Activated CD8-positive, alpha-beta T cell treated with anti-CD3 and anti-CD28 coated beads, Interleukin-2, amount 10 ng/mL, durations not matched to agents 7 days and 5 days (primary cell): Measurements from ENCODE around the gene TPPP. TPM values are rescaled to one million over a fixed set of nuclear protein-coding genes. Genes with fewer than 3 reads are reported as not detected.

Source experiments
- ATAC-seq: fragments of 150-1000 bp; cut with Tn5 transposase; one replicate; pipeline ENCODE4 v1.10.0; 2021; ENCODE audit warnings: moderate library complexity
- CTCF ChIA-PET: fragments of 350-600 bp; sonication (Branson Sonifier 250); formaldehyde crosslinking; loops from one replicate; lab custom pipeline; 2021; ENCODE audit warnings: antibody characterized with exemption; lab: Charles Lee
- POLR2A ChIA-PET: fragments of 350-600 bp; sonication (Branson Sonifier 250); formaldehyde crosslinking; loops from one replicate; lab custom pipeline; 2021; ENCODE audit warnings: antibody characterized with exemption; lab: Charles Lee
- DNase-seq: peaks from one replicate; pipeline ENCODE4 v3.0.0-alpha.2; 2020
- H3K27ac Mint-ChIP-seq: one replicate; pipeline ENCODE4 v1.8.0; 2021; ENCODE audit warnings: mild to moderate bottlenecking, mixed read lengths
- H3K27me3 Mint-ChIP-seq: one replicate; pipeline ENCODE4 v1.8.0; 2021; ENCODE audit warnings: low read depth, mixed read lengths
- H3K36me3 Mint-ChIP-seq: one replicate; pipeline ENCODE4 v1.8.0; 2021; ENCODE audit warnings: low read depth, mixed read lengths
- H3K4me1 Mint-ChIP-seq: one replicate; pipeline ENCODE4 v1.8.0; 2021; ENCODE audit warnings: low read depth, mixed read lengths
- H3K4me3 Mint-ChIP-seq: one replicate; pipeline ENCODE4 v1.8.0; 2021; ENCODE audit warnings: mild to moderate bottlenecking, mixed read lengths
- H3K9me3 Mint-ChIP-seq: one replicate; pipeline ENCODE4 v1.8.0; 2022; ENCODE audit warnings: mixed read lengths; ENCODE audit not compliant: insufficient read depth
- total RNA-seq, 2 experiments: library from RNA; stranded (reverse); gene quantifications; one replicate each; pipeline ENCODE4 v1.2.3, GENCODE V29; 2021

TPPP gene
- total RNA-seq, 2 experiments from 2014 or later, result 0.08 TPM; not detected in 1

DNA sequence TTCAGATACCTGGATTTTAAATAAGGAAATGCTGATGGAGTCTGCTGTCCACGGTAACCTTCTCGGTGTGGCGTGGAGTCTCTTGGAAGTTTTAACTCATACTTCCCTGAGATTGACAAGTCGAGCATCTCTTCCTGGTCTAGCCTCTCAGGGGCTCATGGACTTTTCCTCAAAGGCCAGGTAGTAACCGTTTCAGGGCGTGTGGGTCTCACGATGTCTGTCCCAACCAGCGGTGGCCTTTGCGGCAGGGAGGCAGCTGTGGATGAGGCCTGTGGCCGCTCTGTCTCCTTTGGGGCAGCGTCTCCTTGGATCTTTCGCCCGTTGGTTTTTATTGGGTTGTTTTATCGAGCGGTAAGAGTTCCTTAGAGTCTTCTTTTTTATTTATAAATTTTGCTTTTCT lies 48.2 kb downstream of the TPPP start:
- Mint-ChIP-seq H3K9me3 (no peaks in the 10 kb centered on the region), H3K27me3 (no peaks in the 10 kb centered on the region), H3K4me3 (no peak overlapping the region), H3K36me3 (peaks cover 34% of the 10 kb centered on the region), H3K27ac (no peak overlapping the region), H3K4me1 (peaks cover 3% of the 10 kb centered on the region)
- DNase-seq (no peak), ATAC-seq (no peak)
- POLR2A ChIA-PET, result no interaction called here
- CTCF ChIA-PET, result no interaction called here

DNA sequence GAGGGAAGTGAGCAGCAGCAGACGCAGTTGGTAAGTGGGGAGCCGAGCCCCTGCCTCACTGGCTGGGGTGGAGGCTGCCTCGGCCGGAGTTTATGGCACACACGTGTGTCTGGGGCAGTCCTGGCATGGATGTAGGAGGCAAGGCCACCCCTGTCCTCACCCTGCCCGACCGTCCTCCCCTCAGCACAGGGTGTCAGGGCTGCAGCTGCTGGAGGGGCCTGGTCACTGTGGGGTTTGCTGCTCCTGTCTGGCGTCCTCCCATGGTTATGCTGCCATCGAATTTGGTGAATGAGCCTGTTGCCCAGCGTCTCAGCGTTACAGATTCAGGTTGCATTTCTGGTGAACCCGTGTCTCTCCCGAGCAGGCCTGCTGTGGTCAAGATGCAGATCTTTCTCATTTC lies 48.6 kb downstream of the TPPP start:
- ChIA-PET CTCF (no interaction called here), POLR2A (no interaction called here)
- ATAC-seq (no peak), DNase-seq (no peak)
- H3K27ac Mint-ChIP-seq, result no peak overlapping the region
- H3K9me3 Mint-ChIP-seq, result no peaks in the 10 kb centered on the region
- peaks cover 34% of the 10 kb centered on the region for H3K36me3 Mint-ChIP-seq
- no peak overlapping the region for H3K4me3 Mint-ChIP-seq
- H3K4me1 Mint-ChIP-seq, result peaks cover 3% of the 10 kb centered on the region
- no peaks in the 10 kb centered on the region for H3K27me3 Mint-ChIP-seq

DNA sequence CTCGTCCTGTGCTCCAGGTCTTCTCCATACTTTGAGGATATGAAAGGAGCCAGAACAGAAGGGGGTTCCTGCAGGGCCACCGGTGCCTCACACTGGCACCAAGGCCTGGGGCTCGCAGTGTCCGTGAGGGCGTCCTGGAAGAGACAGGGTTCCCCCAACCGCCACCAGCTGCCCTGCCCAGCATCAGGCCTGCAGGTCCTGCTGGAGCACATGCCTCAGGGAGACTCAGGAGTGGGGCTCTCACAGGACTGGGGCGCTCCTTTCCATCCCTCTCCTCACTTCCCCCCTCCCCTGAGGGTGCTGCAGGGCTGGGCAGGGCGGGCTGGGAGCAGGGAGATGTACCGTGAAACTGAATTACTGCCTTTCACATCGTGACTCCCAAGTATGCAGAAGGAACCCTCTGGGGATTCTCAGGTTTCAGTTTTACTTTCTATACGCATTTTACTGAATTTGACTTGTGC lies 49.3 kb downstream of the TPPP start:
- DNase-seq (no peak), ATAC-seq (no peak)
- CTCF ChIA-PET, result no interaction called here
- Mint-ChIP-seq H3K4me3 (no peak overlapping the region), H3K27ac (no peak overlapping the region), H3K36me3 (peaks cover 34% of the 10 kb centered on the region), H3K4me1 (peaks cover 3% of the 10 kb centered on the region), H3K9me3 (no peaks in the 10 kb centered on the region), H3K27me3 (no peaks in the 10 kb centered on the region)
- POLR2A ChIA-PET, result no interaction called here

DNA sequence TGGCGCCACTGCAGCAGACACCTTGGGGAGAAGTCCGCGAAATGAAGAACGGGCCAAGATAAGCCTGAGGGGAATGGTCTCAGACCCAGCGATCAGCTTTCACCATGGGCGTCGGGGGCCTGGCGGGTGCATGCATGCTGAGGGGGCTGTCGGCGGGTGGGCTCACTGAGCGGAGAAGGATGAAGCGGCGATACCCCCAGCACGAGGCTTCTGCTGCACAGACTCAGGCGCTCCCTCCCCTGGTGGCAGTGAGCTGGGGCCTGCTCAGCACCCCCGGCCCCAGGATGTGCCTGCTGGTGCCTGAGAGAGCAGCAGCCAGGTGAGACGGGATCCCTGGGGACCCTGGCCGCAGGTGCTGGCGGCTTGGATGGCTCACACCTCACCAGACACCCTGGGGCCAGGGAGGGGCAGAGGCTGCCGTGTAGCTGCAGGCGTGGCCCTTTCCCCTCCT lies 49.8 kb downstream of the TPPP start:
- Mint-ChIP-seq H3K9me3 (no peaks in the 10 kb centered on the region), H3K27me3 (no peaks in the 10 kb centered on the region), H3K36me3 (peaks cover 34% of the 10 kb centered on the region), H3K4me3 (no peak overlapping the region), H3K27ac (no peak overlapping the region), H3K4me1 (peaks cover 3% of the 10 kb centered on the region)
- DNase-seq (no peak), ATAC-seq (no peak)
- ChIA-PET POLR2A (no interaction called here), CTCF (no interaction called here)

DNA sequence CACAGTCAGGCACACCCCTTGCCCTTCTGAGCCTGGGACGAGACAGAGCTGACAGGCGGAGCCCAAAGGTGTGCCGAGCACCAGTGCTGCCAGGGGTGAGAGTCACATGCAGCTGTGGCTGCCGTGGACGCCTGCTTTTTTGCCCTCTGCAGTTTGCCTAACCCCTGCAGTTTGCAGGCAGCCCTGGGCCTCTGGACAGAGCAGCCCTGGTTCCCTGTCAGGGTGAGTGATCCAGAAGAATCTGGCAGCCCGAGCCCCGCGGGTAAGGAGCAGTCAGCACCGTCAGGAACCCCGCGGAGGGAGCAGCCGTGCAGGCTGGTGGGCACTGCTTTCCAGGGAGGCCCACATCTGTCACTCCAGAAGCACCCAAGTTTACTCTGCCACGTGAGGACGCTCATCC lies 50.7 kb downstream of the TPPP start:
- DNase-seq (no peak), ATAC-seq (no peak)
- H3K27me3 Mint-ChIP-seq, result no peaks in the 10 kb centered on the region
- H3K9me3 Mint-ChIP-seq, result no peaks in the 10 kb centered on the region
- peaks cover 39% of the 10 kb centered on the region for H3K36me3 Mint-ChIP-seq
- no peak overlapping the region for H3K27ac Mint-ChIP-seq
- ChIA-PET POLR2A (no interaction called here), CTCF (no interaction called here)
- peaks cover 3% of the 10 kb centered on the region for H3K4me1 Mint-ChIP-seq
- H3K4me3 Mint-ChIP-seq, result no peak overlapping the region

DNA sequence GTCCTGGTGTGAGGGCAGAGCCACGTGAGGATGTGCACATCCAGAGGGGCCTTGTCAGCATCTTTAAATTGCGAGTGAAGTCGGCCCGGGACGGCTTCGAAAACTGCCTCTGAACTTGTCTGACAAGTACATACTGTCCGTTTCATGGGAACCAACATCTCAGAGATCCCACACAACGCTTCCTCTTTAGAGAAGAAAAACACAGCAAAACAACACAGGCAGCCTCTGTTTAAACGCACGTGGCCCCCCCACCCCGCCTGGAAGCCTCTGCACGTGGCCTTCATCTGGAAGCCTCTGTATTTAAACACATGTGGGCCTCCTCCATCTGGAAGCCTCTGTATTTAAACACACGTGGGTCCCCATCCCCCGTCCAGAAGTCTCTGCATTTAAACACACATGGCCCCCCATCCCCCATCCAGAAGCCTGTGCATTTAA lies 51.8 kb downstream of the TPPP start:
- POLR2A ChIA-PET, result no interaction called here
- Mint-ChIP-seq H3K4me3 (no peak overlapping the region), H3K9me3 (no peaks in the 10 kb centered on the region), H3K27me3 (no peaks in the 10 kb centered on the region), H3K36me3 (peaks cover 43% of the 10 kb centered on the region), H3K4me1 (peaks cover 3% of the 10 kb centered on the region), H3K27ac (no peak overlapping the region)
- DNase-seq, result no peak
- no peak for ATAC-seq
- CTCF ChIA-PET, result no interaction called here

DNA sequence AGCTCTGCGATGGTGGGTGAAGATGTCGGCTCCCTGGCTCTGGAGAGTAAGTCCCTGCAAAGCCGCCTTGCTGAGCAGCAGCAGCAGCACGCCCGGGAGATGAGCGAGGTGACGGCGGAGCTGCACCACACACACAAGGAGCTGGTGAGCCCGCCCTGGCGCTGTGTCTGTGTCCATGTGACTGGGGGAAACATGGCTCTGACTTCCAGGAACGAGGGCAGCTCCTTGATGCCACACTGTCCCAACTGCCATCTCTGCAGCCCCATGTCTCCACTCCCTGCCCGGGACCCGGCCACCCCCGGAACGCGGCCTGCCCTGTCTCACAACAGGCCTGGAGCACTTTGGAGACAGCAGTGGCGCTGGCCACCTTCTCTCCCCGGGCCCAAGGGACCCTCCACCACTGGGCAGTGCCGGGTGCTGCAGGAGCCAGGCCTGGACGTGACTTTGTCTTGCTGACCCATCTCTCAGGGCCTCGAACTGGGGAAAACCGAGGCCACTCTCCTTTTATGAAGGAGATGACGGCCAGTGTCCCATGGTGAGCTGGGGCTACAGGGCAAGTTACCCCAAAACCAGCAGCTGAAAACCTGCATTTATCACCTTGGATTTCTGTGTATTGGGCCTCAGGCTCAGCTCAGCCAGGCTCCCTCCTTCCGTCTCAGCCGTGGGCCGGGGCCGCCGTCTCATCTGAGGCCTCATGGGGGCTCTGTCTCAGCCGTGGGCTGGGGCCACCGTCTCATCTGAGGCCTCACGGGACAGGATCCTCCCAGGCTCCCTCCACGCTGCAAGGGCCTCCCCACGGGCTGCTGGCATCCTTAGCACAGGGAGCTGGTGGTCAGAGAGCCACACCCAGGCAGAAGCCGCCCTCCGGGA lies 52.5 kb downstream of the TPPP start:
- POLR2A ChIA-PET, result no interaction called here
- ATAC-seq (no peak), DNase-seq (no peak)
- Mint-ChIP-seq H3K4me3 (no peak overlapping the region), H3K27ac (no peak overlapping the region), H3K36me3 (peaks cover 43% of the 10 kb centered on the region), H3K27me3 (no peaks in the 10 kb centered on the region), H3K9me3 (no peaks in the 10 kb centered on the region), H3K4me1 (peaks cover 3% of the 10 kb centered on the region)
- CTCF ChIA-PET, result no interaction called here

DNA sequence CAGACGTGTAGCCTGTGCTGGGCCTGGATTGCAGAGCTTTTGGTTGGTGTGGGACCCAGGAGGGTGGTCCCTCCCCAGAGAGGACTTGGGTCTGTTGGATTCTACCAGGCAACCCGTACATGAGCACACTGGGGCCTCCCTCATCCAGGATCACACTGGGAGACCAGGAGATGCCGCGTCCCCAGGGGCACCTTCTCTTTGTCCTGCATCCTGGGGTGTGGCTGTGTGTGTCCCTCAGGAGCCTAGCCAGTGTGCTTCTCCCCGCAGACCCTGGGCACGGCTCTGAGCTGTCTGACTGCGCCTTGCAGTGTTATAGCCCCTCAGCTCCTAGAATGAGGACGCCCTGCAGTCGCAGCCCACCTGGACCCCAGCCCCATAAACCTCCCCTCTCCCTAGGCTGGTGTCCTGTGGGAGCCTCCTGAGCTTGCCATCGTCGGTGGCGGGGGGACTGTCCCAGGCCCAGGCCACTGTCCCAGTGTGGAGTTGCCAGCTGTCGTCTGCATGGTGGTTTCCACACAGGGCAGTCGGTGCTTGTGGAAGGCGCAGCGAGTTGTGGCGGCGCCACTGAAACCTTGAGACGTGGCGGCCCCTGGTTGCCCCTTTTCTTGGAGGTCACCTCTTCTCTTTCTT lies 53.5 kb downstream of the TPPP start:
- no peaks in the 10 kb centered on the region for H3K27me3 Mint-ChIP-seq
- no peak overlapping the region for H3K27ac Mint-ChIP-seq
- H3K9me3 Mint-ChIP-seq, result no peaks in the 10 kb centered on the region
- no peak overlapping the region for H3K4me3 Mint-ChIP-seq
- ChIA-PET POLR2A (no interaction called here), CTCF (no interaction called here)
- ATAC-seq (no peak), DNase-seq (no peak)
- H3K36me3 Mint-ChIP-seq, result peaks cover 42% of the 10 kb centered on the region
- peaks cover 3% of the 10 kb centered on the region for H3K4me1 Mint-ChIP-seq

DNA sequence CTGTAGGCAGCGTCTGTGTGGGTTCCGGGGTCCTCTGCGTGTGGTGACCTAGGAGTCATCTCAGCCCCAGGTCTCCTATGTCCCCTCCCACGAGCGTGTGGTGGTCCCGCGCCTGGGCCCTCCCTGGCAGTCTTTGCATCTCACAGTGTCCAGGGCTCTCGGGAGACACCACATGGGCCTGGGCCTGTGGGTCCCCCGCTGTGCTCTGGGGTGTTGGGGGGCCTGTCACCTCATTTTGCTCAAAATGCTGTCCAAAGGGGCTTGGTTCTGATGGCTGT lies 54.0 kb downstream of the TPPP start:
- ChIA-PET POLR2A (no interaction called here), CTCF (no interaction called here)
- H3K36me3 Mint-ChIP-seq, result peaks cover 43% of the 10 kb centered on the region
- H3K9me3 Mint-ChIP-seq, result no peaks in the 10 kb centered on the region
- H3K27me3 Mint-ChIP-seq, result no peaks in the 10 kb centered on the region
- H3K27ac Mint-ChIP-seq, result no peak overlapping the region
- ATAC-seq, result no peak
- no peak for DNase-seq
- H3K4me3 Mint-ChIP-seq, result no peak overlapping the region
- peaks cover 3% of the 10 kb centered on the region for H3K4me1 Mint-ChIP-seq

DNA sequence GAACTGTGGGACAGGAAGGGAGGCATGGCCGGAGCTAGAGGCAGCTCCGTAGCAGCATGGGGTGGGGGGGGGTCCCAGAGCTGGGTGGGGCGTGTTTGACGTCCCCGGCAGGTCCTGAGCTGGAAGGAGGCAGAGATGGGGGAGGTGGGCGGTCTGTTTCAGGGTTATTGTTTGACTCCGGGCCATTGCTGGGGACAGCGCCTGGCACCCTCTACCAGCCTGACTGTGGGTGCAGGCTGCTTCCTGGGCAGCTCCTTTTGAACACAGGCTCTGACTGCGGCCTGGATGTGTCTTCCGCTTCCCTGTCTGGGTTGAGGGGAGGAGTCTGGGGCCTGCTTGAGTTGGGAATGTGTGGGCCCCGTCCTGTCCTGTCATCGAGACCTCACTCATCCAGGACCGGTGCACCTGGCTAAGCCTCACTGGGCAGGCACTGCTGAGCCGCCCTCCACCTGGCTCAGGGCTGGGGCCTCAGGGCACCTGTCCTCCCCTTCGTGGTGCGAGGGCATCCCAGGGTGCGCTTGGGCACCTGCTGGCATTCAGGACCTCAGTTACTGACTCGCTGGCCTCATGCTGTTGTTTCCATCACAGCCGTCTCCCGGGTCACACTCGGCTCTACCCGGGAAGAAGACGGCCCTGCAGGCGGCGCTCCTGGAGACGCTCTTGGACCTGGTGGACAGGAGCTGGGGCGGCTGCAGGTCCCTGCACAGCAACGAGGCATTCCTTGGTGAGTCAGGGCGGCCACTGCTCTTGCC lies 54.5 kb downstream of the TPPP start:
- Mint-ChIP-seq H3K27ac (no peak overlapping the region), H3K36me3 (peaks cover 43% of the 10 kb centered on the region), H3K4me1 (peaks cover 3% of the 10 kb centered on the region), H3K9me3 (no peaks in the 10 kb centered on the region), H3K27me3 (no peaks in the 10 kb centered on the region), H3K4me3 (no peak overlapping the region)
- CTCF ChIA-PET, result no interaction called here
- DNase-seq, result no peak
- POLR2A ChIA-PET, result no interaction called here
- ATAC-seq, result no peak

DNA sequence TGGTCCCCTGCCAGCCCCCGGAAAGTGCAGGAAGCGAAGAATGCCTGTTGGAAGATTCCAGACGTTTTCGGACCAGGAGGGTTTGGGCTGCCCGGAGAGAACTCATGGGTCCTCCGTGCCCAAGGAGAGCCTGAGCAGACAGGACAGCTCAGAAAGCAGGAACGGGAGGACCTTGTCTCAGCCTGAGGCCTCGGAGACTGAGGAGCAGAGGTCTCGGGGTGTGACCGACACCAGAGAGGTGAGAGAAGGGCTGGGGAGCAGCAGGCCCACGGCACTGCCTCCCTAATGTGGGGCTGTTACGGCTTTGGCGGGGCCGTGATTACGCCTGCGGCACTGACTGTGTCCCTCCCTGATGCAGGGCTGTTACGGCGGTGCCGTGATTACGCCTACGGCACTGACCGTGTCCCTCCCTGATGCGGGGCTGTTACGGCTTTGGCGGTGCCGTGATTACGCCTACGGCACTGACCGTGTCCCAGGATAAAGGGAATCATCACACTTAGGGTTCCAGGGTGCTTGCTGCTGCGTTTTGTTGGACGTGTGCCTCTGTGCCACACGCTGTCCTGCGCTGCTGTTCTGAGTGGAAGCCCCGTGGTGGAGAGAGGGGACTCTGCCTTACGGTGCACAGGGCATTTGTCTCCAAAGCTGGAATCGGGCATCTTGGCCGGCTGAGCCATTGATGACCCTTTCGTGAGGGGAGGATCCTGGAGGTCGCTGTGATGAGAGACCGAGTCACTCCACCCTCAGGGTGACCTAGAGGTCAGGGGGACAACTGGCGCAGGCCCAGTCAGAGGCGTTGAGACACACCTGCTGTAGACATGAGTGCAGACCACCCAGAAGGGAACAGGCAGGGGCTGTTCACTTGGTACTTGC lies 55.3 kb downstream of the TPPP start:
- no peaks in the 10 kb centered on the region for H3K9me3 Mint-ChIP-seq
- CTCF ChIA-PET, result no interaction called here
- POLR2A ChIA-PET, result no interaction called here
- H3K4me1 Mint-ChIP-seq, result no peaks in the 10 kb centered on the region
- H3K36me3 Mint-ChIP-seq, result peaks cover 45% of the 10 kb centered on the region
- no peak for ATAC-seq
- no peak overlapping the region for H3K27ac Mint-ChIP-seq
- no peaks in the 10 kb centered on the region for H3K27me3 Mint-ChIP-seq
- H3K4me3 Mint-ChIP-seq, result no peak overlapping the region
- DNase-seq, result no peak
